Measurements from ENCODE around the gene SLC4A8.

- TF ChIP-seq CTCF (IDR thresholded peaks at IDR 0.05 in 4 of 5, conservative IDR thresholded peaks at IDR 0.05 in 1 of 5) (no peak), POLR2A (IDR thresholded peaks at IDR 0.05) (no peak)
Observed at GRCh38 chr12:51471111-51471864, 46.7 kb downstream of the SLC4A8 start.
